Measurements from ENCODE around the gene PRKX.

Gene PRKX

GRCh38 chrX:3603026-3603661 is 110.3 kb downstream of the PRKX start:
- ChIA-PET CTCF (no interaction called here), POLR2A (ENCODE audit: low non-redundant PET) (no interaction called here)
- no peak for TF ChIP-seq CTCF (conservative IDR thresholded peaks at IDR 0.05; ENCODE audit: low read depth)
- DNase-seq (ENCODE audit: low spot score): no peak
- no peak overlapping the region for H3K27ac ChIP-seq

DNA sequence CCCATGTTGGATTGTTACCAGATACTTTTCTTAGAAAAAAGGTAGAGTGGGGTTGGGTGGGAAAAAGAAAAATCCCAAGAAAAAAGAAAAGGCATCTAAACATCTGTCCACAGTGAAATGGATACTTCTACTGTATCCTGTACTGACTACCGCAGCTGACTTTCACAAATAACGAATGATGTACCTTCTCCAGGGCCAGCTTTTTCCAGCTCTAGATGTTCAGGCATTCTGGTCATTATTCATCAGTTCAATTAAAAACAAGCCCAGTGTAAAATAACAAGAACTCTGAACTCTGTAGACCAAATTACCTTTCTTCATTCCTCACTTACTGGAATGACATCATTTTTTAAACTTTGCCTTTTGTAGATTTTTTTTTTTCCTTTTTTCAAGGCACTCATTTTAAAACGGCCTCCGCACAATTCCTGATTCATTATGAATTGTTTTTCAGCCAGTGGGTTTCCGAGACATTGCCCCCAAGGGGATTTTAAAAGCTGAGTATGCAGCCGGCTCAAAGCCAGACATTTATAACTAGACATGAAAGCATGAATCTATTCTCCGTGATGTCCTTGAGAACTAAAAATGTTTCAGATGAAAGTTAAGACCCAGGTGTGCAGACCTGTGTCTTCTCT is 113.5 kb downstream of the PRKX start:
- no peak for DNase-seq (ENCODE audit: low spot score)
- CTCF ChIA-PET: no interaction called here
- no peak overlapping the region for H3K27ac ChIP-seq
- no peak for TF ChIP-seq CTCF (conservative IDR thresholded peaks at IDR 0.05; ENCODE audit: low read depth)
- POLR2A ChIA-PET (ENCODE audit: low non-redundant PET): no interaction called here

DNA sequence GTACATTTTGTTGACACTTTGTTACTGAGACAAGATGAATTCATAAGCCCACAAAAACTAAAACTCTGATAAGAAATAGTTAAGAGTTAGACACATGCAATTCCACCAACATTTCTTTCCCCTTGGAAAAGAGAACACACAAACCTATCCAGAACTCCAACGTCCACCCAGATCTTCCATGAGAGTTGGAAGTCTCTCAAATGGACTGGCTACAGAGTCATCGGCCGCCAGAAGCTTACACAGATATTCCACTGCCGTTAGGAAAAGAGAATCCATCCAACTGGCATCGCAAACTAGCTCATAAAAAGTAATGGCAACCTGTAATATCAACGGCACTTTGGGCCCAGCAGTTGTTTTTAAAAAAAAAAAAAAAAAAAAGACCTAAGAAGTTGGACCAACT is 114.7 kb downstream of the PRKX start:
- DNase-seq (ENCODE audit: low spot score): no peak
- POLR2A ChIA-PET (ENCODE audit: low non-redundant PET): no interaction called here
- CTCF ChIA-PET: no interaction called here
- no peak for TF ChIP-seq CTCF (conservative IDR thresholded peaks at IDR 0.05; ENCODE audit: low read depth)
- no peak overlapping the region for H3K27ac ChIP-seq

DNA sequence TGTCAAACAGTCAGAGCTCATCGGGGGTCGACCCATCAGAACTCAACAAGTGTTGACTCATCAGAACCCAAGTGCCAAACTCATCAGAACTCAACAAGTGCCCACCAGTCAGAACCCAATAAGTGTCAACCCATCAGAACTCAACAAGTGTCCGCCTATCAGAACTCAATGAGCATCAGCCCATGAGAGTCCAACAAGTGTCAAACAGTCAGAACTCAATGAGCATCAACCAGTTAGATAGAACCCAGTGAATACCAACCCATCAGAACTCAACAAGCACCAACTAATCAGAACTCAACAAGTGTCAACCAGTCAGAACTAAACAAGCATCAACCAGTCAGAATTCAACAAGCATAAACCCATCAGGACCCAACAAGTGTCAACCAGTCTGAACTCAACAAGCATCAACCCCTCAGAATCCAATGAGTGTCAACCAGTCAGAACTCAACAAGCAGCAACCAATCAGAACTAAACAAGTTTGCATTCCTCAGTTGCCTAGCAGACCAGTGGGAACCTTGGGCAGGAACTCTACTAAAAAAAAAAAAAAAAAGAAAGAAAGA is 115.3 kb downstream of the PRKX start:
- CTCF ChIA-PET: no interaction called here

DNA sequence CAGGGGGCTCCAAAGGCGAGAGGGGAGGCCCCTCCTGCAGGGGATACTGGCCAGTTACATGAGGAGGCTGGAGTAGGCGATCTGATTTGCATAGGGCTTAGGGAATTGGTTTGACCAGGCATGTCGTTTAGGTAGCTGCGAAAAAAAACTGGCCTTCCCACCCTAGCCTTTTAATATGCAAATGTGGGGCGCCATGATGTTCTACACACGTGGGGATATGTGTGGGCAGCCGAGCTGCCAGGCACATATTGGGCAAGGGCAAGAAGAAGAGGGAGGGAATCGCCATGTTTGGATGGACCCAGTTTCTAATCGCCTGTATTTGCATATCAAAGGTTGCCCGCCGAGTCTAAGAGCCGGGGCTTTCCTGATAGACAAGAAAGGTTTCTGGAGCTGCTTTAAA is 121.3 kb downstream of the PRKX start:
- ChIA-PET CTCF (no interaction called here), POLR2A (ENCODE audit: low non-redundant PET) (no interaction called here)
- no peak overlapping the region for H3K27ac ChIP-seq
- no peak for TF ChIP-seq CTCF (conservative IDR thresholded peaks at IDR 0.05; ENCODE audit: low read depth)
- DNase-seq (ENCODE audit: low spot score): no peak

More for the DNA sequence above, 115.3 kb downstream of the PRKX start:
- TF ChIP-seq CTCF (conservative IDR thresholded peaks at IDR 0.05; ENCODE audit: low read depth): no peak
- no peak for DNase-seq (ENCODE audit: low spot score)
- POLR2A ChIA-PET (ENCODE audit: low non-redundant PET): no interaction called here
- no peak overlapping the region for H3K27ac ChIP-seq

GRCh38 chrX:3589474-3589873 is 124.0 kb downstream of the PRKX start:
- no peak overlapping the region for H3K27ac ChIP-seq
- ChIA-PET POLR2A (ENCODE audit: low non-redundant PET) (no interaction called here), CTCF (no interaction called here)
- TF ChIP-seq CTCF (conservative IDR thresholded peaks at IDR 0.05; ENCODE audit: low read depth): no peak
- DNase-seq (ENCODE audit: low spot score): no peak

Measured in RWPE1 (cell line).